H9 (cell line): ENCODE results near the gene PLLP. TPM values are rescaled to one million over a fixed set of nuclear protein-coding genes. Genes with fewer than 3 reads are reported as not detected.
A peak's percentile ranks its signal among the peaks of the same experiment; 100 is the strongest.

ENCODE experiments used
- DNase-seq: peaks from one replicate; pipeline ENCODE4 v3.0.0-alpha.2; 2017
- H2AFZ ChIP-seq: one replicate; pipeline ENCODE4 v1.6.1; 2013; ENCODE audit warnings: mild to moderate bottlenecking, low read length, control low read depth, moderate library complexity
- H2AK5ac ChIP-seq: 2 replicates; pipeline ENCODE4 v1.6.1; 2013; ENCODE audit warnings: low read length, control low read depth, mixed read lengths; ENCODE audit not compliant: insufficient read length
- H2BK120ac ChIP-seq: one replicate; pipeline ENCODE4 v1.6.1; 2013; ENCODE audit warnings: low read depth, mild to moderate bottlenecking, low read length, control low read depth, inconsistent platforms; ENCODE audit not compliant: poor library complexity, severe bottlenecking
- H2BK12ac ChIP-seq: 2 replicates; pipeline ENCODE4 v1.6.1; 2013; ENCODE audit warnings: low read length, control low read depth, mixed read lengths, low read depth; ENCODE audit not compliant: insufficient read length
- H2BK15ac ChIP-seq: 2 replicates; pipeline ENCODE4 v1.6.1; 2013; ENCODE audit warnings: low read depth, low read length, control low read depth
- H2BK20ac ChIP-seq: one replicate; pipeline ENCODE4 v1.6.1; 2013; ENCODE audit warnings: low read depth, mild to moderate bottlenecking, low read length, control low read depth, inconsistent platforms; ENCODE audit not compliant: poor library complexity, severe bottlenecking
- H2BK5ac ChIP-seq: 2 replicates; pipeline ENCODE4 v1.6.1; 2013; ENCODE audit warnings: low read length, control low read depth, mixed read lengths; ENCODE audit not compliant: insufficient read length
- H3K14ac ChIP-seq: 2 replicates; pipeline ENCODE4 v1.6.1; 2013; ENCODE audit warnings: low read length, control low read depth; ENCODE audit not compliant: insufficient read depth
- H3K18ac ChIP-seq: 2 replicates; pipeline ENCODE4 v1.6.1; 2013; ENCODE audit warnings: low read depth, mild to moderate bottlenecking, mixed read lengths, low read length, control low read depth; ENCODE audit not compliant: insufficient read length
- H3K23ac ChIP-seq: 2 replicates; pipeline ENCODE4 v1.6.1; 2013; ENCODE audit warnings: low read length, control low read depth, mixed read lengths, low read depth; ENCODE audit not compliant: insufficient read length
- H3K23me2 ChIP-seq: 2 replicates; pipeline ENCODE4 v1.6.1; 2013; ENCODE audit warnings: low read depth, mild to moderate bottlenecking, mixed read lengths, low read length, control low read depth; ENCODE audit not compliant: insufficient read length, poor library complexity, severe bottlenecking
- H3K27ac ChIP-seq: 2 replicates; pipeline ENCODE4 v1.5.1; 2013; ENCODE audit warnings: low read length, control low read depth, mixed read lengths, low read depth; ENCODE audit not compliant: insufficient read length
- H3K27me3 ChIP-seq: 2 replicates; pipeline ENCODE4 v1.6.1; 2013; ENCODE audit warnings: low read length, control low read depth, inconsistent platforms; ENCODE audit not compliant: insufficient read depth
- H3K4ac ChIP-seq: 2 replicates; pipeline ENCODE4 v1.6.1; 2013; ENCODE audit warnings: low read depth, mild to moderate bottlenecking, control low read depth, inconsistent platforms, low read length, moderate library complexity
- H3K4me1 ChIP-seq: 2 replicates; pipeline ENCODE4 v1.6.1; 2013; ENCODE audit warnings: low read length, control low read depth, inconsistent platforms; ENCODE audit not compliant: insufficient read depth
- H3K4me2 ChIP-seq: 2 replicates; pipeline ENCODE4 v1.6.1; 2013; ENCODE audit warnings: low read length, control low read depth, mixed read lengths; ENCODE audit not compliant: insufficient read length, insufficient read depth
- H3K56ac ChIP-seq: 2 replicates; pipeline ENCODE4 v1.6.1; 2013; ENCODE audit warnings: low read depth, mild to moderate bottlenecking, mixed read lengths, low read length, control low read depth; ENCODE audit not compliant: insufficient read length
- H3K79me1 ChIP-seq: 2 replicates; pipeline ENCODE4 v1.6.1; 2013; ENCODE audit warnings: low read depth, mild to moderate bottlenecking, moderate library complexity, low read length, control low read depth, inconsistent platforms; ENCODE audit not compliant: insufficient read depth, poor library complexity, severe bottlenecking
- H3K79me2 ChIP-seq: 2 replicates; pipeline ENCODE4 v1.6.1; 2013; ENCODE audit warnings: low read length, control low read depth, inconsistent platforms; ENCODE audit not compliant: insufficient read depth
- H3K9ac ChIP-seq: 2 replicates; pipeline ENCODE4 v1.6.1; 2013; ENCODE audit warnings: low read length, control low read depth, mixed read lengths; ENCODE audit not compliant: insufficient read length; ENCODE audit errors: extremely low read depth
- H3K9me3 ChIP-seq: one replicate; pipeline ENCODE4 v1.6.1; 2013; ENCODE audit warnings: low read depth, low read length, inconsistent platforms; ENCODE audit not compliant: control insufficient read depth
- H3T11ph ChIP-seq: one replicate; pipeline ENCODE4 v1.6.1; 2013; ENCODE audit warnings: mild to moderate bottlenecking, low read length, control low read depth, inconsistent platforms
- H4K20me1 ChIP-seq: one replicate; pipeline ENCODE4 v1.6.1; 2013; ENCODE audit not compliant: control insufficient read depth, insufficient read length, insufficient read depth
- H4K5ac ChIP-seq: 2 replicates; pipeline ENCODE4 v1.6.1; 2013; ENCODE audit warnings: low read depth, mild to moderate bottlenecking, mixed read lengths, low read length, control low read depth; ENCODE audit not compliant: insufficient read length
- H4K8ac ChIP-seq: replicated peaks from 2 replicates; pipeline ENCODE4 v1.6.1; 2013; ENCODE audit warnings: low read length, control low read depth, mixed read lengths, low read depth; ENCODE audit not compliant: insufficient read length
- H4K91ac ChIP-seq: 2 replicates; pipeline ENCODE4 v1.6.1; 2013; ENCODE audit warnings: low read depth, mild to moderate bottlenecking, moderate library complexity, mixed read lengths, low read length, control low read depth; ENCODE audit not compliant: insufficient read length
- H3K27ac Mint-ChIP-seq, 3 experiments: 2 replicates in 2 of 3; 3 replicates in 1 of 3; pipeline ENCODE4 v1.8.0; 2020 to 2021; ENCODE audit warnings: mixed read lengths in 3 of 3, mild to moderate bottlenecking in 1 of 3, moderate library complexity in 1 of 3
- H3K27me3 Mint-ChIP-seq: 2 replicates; pipeline ENCODE4 v1.8.0; 2021; ENCODE audit warnings: low read depth, mild to moderate bottlenecking, moderate library complexity, mixed read lengths
- H3K36me3 Mint-ChIP-seq, 3 experiments: 2 replicates in 2 of 3; 3 replicates in 1 of 3; pipeline ENCODE4 v1.8.0; 2020 to 2021; ENCODE audit warnings: low read depth in 3 of 3, mixed read lengths in 3 of 3; ENCODE audit not compliant: insufficient read depth in 1 of 3
- H3K4me1 Mint-ChIP-seq, 2 experiments: 2 replicates each; pipeline ENCODE4 v1.8.0; 2020; ENCODE audit warnings: mixed read lengths in 2 of 2
- H3K4me3 Mint-ChIP-seq, 2 experiments: 2 replicates in 1 of 2; 3 replicates in 1 of 2; pipeline ENCODE4 v1.8.0; 2020 to 2021; ENCODE audit warnings: mild to moderate bottlenecking in 2 of 2, mixed read lengths in 2 of 2, moderate library complexity in 1 of 2
- H3K9me3 Mint-ChIP-seq, 2 experiments: 2 replicates in 1 of 2; 3 replicates in 1 of 2; pipeline ENCODE4 v1.8.0; 2020; ENCODE audit warnings: mild to moderate bottlenecking in 2 of 2, mixed read lengths in 2 of 2, moderate library complexity in 1 of 2
- CTCF ChIP-seq: fragments of 200-600 bp; sonication (generic); conservative IDR thresholded peaks from 3 replicates; pipeline ENCODE4 v1.8.0; 2021; ENCODE audit warnings: antibody characterized with exemption, mild to moderate bottlenecking
- WGBS: extraction: QIAGEN DNeasy Blood & Tissue Kit; methylation state at CpG from one replicate; pipeline ENCODE4 v1.1.7; 2013; ENCODE audit warnings: missing lambda C conversion rate, low lambda C conversion rate, mixed read lengths; ENCODE audit not compliant: insufficient read length; ENCODE audit errors: extremely low coverage; 5-methylcytosine and 5-hydroxymethylcytosine counted together
- total RNA-seq: library from RNA; stranded (reverse); gene quantifications from 2 replicates; pipeline ENCODE4 v1.2.1, GENCODE V29; 2021

The PLLP gene
- total RNA-seq, 1 experiment from 2014 or later: 1.8 TPM

- peaks cover 16 to 77% (median 45%) of the 10 kb centered on the region in 3 experiments; a peak in 6 of 7 replicates for H3K36me3 Mint-ChIP-seq
- H3K18ac ChIP-seq: no peak overlapping the region
Measured at GRCh38 chr16:57225978-57226377, 58.5 kb downstream of the PLLP start.

More at GRCh38 chr16:57225978-57226377, 58.5 kb downstream of the PLLP start:
- no peak overlapping the region for H3K27ac ChIP-seq
- H4K20me1 ChIP-seq: no peaks in the 10 kb centered on the region
- H4K91ac ChIP-seq: no peak overlapping the region
- no peak overlapping the region for H3K4me3 Mint-ChIP-seq
- no peak overlapping the region for H3K23ac ChIP-seq
- no peak overlapping the region for H3K4ac ChIP-seq
- H2BK15ac ChIP-seq: no peak overlapping the region
- no peak overlapping the region for H4K5ac ChIP-seq
- no peaks in the 10 kb centered on the region for H3K79me2 ChIP-seq
- H3K4me2 ChIP-seq: no peak overlapping the region
- no peak overlapping the region for H3K56ac ChIP-seq
- no peak overlapping the region for H3K9ac ChIP-seq
- no peak overlapping the region for H2BK20ac ChIP-seq
- H3T11ph ChIP-seq: no peak overlapping the region
- WGBS: no CpG with 5 or more reads among the region's 7 CpGs
- H3K79me1 ChIP-seq: no peaks in the 10 kb centered on the region
- H3K9me3 Mint-ChIP-seq: no peaks in the 10 kb centered on the region
- H3K4me1 Mint-ChIP-seq: no peaks in the 10 kb centered on the region
- no peaks in the 10 kb centered on the region; the same call in 1 of the 2 replicates for H3K27me3 ChIP-seq
- H2BK12ac ChIP-seq: no peak overlapping the region
- no peak overlapping the region for H2BK5ac ChIP-seq
- H3K27me3 Mint-ChIP-seq: no peaks in the 10 kb centered on the region
- no peak overlapping the region for H2BK120ac ChIP-seq
- no peak overlapping the region for H2AFZ ChIP-seq
- H3K4me1 ChIP-seq: no peaks in the 10 kb centered on the region
- DNase-seq: no peak
- no peak for TF ChIP-seq CTCF
- H3K23me2 ChIP-seq: no peaks in the 10 kb centered on the region
- peak overlapping the region in 1 of 3 experiments; percentile 74; a peak in 1 of 7 replicates for H3K27ac Mint-ChIP-seq
- no peak overlapping the region for H4K8ac ChIP-seq
- no peak overlapping the region for H2AK5ac ChIP-seq
- no peaks in the 10 kb centered on the region for H3K9me3 ChIP-seq
- H3K14ac ChIP-seq: no peak overlapping the region
